Fibroblast of mammary gland (primary cell): ENCODE measurements around the gene SEC61A2.

Experiments used
- DNase-seq: peaks from one replicate; pipeline ENCODE4 v3.0.0-alpha.2; 2010; ENCODE audit warnings: low read depth
- H3K4me3 ChIP-seq: 2 replicates; pipeline ENCODE4 v1.5.1; 2011; ENCODE audit warnings: low read depth, mild to moderate bottlenecking, low read length, moderate library complexity; ENCODE audit not compliant: control insufficient read depth
- TF ChIP-seq, protein P1 (sequence below): conservative IDR thresholded peaks from 2 replicates; pipeline ENCODE4 v1.5.1; 2011; ENCODE audit warnings: low read depth, low read length, inconsistent platforms; ENCODE audit not compliant: control insufficient read depth, insufficient read depth

Gene SEC61A2

DNA sequence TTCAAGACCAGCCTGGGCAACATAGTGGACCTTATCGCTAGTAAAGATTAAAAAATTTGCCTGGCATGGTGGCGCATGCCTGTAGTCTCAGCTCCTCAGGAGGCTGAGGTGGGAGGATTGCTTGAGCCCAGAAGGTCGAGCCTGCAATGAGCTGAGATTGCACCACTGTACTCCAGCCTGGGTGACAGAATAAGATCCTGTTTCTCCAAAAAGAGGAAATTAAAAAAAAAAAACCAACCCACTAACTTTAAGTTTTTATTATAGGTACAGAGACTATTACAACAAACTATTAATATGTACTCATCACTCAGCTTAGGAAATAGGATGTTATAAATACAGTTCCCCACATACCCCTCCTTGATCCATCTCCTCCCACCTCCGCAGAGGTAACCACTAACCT is 30.5 kb upstream of the SEC61A2 start:
- DNase-seq = no peak
- TF ChIP-seq, protein P1, sequence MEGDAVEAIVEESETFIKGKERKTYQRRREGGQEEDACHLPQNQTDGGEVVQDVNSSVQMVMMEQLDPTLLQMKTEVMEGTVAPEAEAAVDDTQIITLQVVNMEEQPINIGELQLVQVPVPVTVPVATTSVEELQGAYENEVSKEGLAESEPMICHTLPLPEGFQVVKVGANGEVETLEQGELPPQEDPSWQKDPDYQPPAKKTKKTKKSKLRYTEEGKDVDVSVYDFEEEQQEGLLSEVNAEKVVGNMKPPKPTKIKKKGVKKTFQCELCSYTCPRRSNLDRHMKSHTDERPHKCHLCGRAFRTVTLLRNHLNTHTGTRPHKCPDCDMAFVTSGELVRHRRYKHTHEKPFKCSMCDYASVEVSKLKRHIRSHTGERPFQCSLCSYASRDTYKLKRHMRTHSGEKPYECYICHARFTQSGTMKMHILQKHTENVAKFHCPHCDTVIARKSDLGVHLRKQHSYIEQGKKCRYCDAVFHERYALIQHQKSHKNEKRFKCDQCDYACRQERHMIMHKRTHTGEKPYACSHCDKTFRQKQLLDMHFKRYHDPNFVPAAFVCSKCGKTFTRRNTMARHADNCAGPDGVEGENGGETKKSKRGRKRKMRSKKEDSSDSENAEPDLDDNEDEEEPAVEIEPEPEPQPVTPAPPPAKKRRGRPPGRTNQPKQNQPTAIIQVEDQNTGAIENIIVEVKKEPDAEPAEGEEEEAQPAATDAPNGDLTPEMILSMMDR = no peak
- H3K4me3 ChIP-seq = no peak overlapping the region

DNA sequence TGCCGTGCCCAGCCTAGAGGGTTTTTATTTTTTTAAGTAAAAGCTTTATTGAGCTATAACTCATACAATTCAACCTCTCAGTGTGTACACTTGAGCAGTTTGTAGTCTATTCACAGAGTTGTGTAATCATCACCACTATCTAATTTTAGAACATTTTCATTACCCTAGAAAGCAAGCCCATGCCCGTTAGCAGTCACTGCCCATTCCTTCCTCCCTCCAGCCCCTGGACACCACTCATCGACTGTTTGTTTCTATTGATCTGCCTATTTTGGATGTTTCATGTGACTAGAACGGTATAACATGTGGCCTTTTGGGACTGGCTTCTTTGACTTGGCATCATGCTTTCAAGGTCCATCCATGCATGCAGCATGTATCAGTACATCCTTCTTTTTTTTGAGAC is 25.7 kb upstream of the SEC61A2 start:
- no peak for DNase-seq
- TF ChIP-seq, protein P1 = no peak
- no peak overlapping the region for H3K4me3 ChIP-seq

DNA sequence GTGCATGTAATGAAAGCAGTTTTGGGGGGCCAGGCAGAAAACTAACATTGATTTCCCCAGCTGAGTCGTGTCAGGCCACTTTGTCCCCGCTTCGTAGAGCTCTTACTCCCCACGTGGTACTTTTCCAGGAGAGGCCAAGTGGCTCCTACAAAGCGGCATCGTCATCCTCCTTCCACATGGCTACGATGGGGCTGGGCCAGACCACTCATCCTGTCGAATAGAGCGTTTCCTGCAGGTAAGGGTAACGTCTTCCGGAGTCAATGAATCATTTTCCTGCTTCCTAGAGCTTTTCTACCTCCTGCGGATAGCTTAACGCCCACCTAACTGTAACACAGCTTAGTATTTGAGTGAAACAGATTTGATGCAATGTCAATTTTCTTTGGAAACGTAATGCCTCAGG is 21.7 kb upstream of the SEC61A2 start:
- H3K4me3 ChIP-seq = no peak overlapping the region
- TF ChIP-seq, protein P1 = no peak
- no peak for DNase-seq

DNA sequence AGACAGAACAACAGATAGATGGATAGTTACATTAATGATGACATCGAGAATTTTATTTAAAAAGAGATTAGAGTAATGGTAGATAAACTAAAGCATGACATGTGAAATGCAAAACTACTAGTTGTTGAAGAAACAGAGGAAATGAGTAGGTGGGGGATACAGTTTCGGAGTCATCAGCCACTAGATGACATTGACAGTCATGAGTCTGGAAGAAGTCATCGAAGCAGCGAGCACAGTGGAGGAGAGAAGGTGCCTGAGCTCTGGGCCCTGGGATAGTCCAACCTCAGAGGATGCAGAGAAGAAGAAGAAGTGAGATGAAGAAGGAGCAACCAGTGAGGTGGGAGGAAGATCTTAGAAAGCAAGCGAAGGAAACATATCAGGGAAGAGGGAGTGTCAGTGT is 20.2 kb upstream of the SEC61A2 start:
- TF ChIP-seq, protein P1 = no peak
- no peak for DNase-seq
- no peak overlapping the region for H3K4me3 ChIP-seq

DNA sequence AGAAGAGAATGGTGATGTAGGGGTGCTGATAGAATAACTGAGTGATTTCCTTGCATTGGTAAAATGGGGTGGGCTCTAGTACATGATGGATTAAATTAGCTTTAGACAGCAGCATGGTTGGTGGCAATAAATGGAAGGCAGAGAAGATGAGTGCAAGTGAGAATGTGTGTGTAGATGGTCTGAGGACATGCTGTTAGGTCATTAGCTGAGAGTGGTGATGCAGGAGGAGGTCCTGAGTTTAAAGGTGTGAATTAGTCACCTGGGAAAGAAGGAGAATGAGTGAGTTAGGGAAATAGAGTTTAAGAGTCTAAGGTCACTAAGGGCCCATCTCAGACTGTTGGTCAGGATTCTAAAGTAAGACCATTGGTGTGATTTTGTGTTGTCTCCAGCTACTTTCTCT is 17.9 kb upstream of the SEC61A2 start:
- TF ChIP-seq, protein P1 = no peak
- DNase-seq = no peak
- H3K4me3 ChIP-seq = no peak overlapping the region

DNA sequence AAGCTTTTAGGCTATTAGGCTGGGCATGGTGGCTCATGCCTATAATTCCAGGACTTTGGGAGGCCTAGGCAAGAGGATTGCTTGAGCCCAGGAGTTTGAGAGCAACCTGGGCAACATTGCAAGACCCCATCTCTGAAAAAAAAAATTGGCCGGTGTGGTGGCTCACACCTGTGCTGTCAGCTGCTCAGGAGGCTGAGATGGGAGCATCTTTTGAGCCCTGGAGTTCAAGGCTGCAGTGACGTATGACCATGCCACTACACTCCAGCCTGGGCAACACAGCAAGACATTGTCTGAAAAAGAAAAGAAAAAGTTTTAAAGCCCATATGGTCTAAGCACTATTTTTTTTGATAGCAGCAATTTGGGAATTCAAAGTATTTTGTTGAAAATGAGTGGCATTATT is 15.8 kb upstream of the SEC61A2 start:
- H3K4me3 ChIP-seq = no peak overlapping the region
- DNase-seq = no peak
- TF ChIP-seq, protein P1 = no peak

DNA sequence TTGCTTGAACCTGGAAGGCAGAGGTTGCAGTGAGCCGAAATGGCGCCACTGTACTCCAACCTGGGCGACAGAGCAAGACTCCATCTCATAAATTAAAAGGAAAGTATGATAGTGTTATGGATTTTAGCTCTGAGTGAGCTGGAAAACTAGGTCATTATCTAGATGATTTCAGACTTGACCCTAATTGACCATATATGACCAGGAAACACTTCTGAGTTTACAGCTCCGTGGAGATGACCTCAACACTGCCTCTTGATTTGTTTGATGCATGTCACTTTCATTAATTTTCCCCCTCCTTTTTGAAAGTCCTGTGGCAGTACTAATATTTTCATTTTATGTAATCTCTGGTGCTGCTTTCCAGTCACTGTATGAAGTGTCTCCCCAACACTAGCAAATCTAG is 7.8 kb upstream of the SEC61A2 start:
- TF ChIP-seq, protein P1 = no peak
- DNase-seq = no peak
- no peak overlapping the region for H3K4me3 ChIP-seq
